Measurements from ENCODE around the gene POU2F2. TPM values are rescaled to one million over a fixed set of nuclear protein-coding genes. Genes with fewer than 3 reads are reported as not detected.
A peak's percentile ranks its signal among the peaks of the same experiment; 100 is the strongest.

The POU2F2 gene
- total and polyA plus RNA-seq, 9 of the 15 experiments (the other 6 are each of a cell fraction or from before 2014, with no cell fraction given) = 0.03 to 0.68 (median 0.14) TPM

DNA sequence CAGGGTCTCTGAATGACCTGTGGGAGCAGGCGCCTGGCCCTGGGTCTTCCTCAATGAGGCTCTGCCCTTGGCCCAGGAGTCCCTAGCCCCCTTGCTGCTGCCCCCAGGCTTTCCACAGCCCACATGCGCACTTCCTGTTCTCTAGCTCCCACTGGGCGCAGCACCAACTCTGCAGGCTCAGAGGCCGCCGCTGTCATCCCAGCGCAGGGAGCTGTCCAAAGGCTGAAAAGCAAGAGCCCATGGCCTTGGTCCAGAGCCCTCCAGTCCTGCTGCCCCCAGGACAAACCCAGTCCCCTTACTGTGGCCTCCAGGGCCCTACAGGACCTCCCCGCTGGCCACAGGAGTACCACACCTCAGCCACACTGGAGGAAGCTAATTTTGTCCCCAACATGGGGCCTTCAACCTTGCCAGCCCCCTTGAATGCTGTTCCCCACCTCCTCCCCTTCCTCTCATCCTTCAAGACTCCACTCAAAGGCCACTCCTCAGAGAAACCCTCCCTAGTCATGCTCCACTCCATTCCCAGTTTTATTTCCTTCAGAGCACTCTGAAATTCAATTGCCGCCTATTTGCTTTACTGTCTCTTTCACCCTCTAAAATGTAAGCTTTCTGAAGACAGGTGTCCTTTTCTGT, 8.0 kb upstream of the POU2F2 start (continued):
- TF ChIP-seq REST (IDR thresholded peaks at IDR 0.05; ENCODE audit: borderline replicate concordance) = peak; percentile 99
- TF ChIP-seq REST (CRISPR knock-in tag; IDR thresholded peaks at IDR 0.05; ENCODE audit: low read depth) = peak; percentile 98
- no peak for TF ChIP-seq ZMIZ1 (IDR thresholded peaks at IDR 0.05; ENCODE audit: low read depth in 2 of 2, low read length in 2 of 2)
- no peak for TF ChIP-seq BACH1 (tag; IDR thresholded peaks at IDR 0.05)
- no peak for TF ChIP-seq USF1 (CRISPR knock-in tag; IDR thresholded peaks at IDR 0.05)
- TF ChIP-seq ZNF695 (CRISPR knock-in tag; IDR thresholded peaks at IDR 0.05) = no peak
- no peak for TF ChIP-seq ATF2 (CRISPR knock-in tag; IDR thresholded peaks at IDR 0.05)
- TF ChIP-seq, protein P1, sequence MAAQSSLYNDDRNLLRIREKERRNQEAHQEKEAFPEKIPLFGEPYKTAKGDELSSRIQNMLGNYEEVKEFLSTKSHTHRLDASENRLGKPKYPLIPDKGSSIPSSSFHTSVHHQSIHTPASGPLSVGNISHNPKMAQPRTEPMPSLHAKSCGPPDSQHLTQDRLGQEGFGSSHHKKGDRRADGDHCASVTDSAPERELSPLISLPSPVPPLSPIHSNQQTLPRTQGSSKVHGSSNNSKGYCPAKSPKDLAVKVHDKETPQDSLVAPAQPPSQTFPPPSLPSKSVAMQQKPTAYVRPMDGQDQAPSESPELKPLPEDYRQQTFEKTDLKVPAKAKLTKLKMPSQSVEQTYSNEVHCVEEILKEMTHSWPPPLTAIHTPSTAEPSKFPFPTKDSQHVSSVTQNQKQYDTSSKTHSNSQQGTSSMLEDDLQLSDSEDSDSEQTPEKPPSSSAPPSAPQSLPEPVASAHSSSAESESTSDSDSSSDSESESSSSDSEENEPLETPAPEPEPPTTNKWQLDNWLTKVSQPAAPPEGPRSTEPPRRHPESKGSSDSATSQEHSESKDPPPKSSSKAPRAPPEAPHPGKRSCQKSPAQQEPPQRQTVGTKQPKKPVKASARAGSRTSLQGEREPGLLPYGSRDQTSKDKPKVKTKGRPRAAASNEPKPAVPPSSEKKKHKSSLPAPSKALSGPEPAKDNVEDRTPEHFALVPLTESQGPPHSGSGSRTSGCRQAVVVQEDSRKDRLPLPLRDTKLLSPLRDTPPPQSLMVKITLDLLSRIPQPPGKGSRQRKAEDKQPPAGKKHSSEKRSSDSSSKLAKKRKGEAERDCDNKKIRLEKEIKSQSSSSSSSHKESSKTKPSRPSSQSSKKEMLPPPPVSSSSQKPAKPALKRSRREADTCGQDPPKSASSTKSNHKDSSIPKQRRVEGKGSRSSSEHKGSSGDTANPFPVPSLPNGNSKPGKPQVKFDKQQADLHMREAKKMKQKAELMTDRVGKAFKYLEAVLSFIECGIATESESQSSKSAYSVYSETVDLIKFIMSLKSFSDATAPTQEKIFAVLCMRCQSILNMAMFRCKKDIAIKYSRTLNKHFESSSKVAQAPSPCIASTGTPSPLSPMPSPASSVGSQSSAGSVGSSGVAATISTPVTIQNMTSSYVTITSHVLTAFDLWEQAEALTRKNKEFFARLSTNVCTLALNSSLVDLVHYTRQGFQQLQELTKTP (IDR thresholded peaks at IDR 0.05; ENCODE audit: low read depth in 1 of 2, partially characterized antibody in 2 of 2) = peak in 1 of 2 experiments; percentile 87

Measured in K562 (cell line).